ENCODE data around the gene VSTM5.
"Not testable (repeated sequence)": the region's sequence is repeated elsewhere in the genome, so short reads cannot be mapped to it uniquely, and the experiment has no call there.

Gene VSTM5

DNA sequence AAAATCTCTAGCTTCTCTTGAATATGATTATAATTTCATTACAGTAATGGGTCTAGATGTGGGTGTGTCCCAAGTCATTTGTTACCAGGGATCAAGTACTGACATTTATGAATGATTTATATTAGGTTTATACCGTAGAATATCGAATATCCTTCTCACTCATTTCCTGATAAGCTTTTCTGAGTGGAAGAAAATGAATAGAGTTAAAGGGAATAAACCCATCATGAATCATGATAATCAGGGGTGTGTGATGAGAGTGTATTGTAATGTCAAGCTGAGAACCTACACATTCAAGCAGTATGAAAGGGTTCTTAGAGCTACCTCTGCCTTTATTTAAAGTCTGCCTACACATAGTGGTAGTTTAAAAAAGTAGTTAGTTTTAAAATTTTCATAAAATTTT lies 49.1 kb downstream of the VSTM5 start:
- H3K4me3 ChIP-seq (ENCODE audit: low read depth, low read length): no peak overlapping the region

GRCh38 chr11:93796441-93797231 lies 53.8 kb downstream of the VSTM5 start:
- no peak overlapping the region for H3K4me3 ChIP-seq (ENCODE audit: low read depth, low read length)

DNA sequence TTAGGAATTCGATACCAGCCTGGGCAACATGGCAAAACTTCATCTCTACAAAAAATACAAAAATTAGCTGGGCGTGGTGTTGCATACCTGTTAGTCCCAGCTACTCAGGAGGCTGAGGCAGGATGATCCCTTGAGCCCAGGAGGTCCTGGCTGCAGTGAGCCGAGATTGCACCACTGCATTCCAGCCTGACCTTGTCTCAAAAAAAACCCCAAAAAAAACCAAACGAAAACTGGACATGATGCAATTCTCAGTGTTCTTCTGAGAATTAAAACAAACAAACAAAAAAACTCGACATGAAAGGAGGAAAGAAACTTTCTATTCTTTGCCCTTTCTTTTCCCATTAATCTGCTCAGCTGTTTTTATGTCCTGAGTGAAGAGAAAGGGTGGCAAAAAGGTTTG lies 58.9 kb downstream of the VSTM5 start:
- H3K4me3 ChIP-seq (ENCODE audit: low read depth, low read length): no peak overlapping the region

DNA sequence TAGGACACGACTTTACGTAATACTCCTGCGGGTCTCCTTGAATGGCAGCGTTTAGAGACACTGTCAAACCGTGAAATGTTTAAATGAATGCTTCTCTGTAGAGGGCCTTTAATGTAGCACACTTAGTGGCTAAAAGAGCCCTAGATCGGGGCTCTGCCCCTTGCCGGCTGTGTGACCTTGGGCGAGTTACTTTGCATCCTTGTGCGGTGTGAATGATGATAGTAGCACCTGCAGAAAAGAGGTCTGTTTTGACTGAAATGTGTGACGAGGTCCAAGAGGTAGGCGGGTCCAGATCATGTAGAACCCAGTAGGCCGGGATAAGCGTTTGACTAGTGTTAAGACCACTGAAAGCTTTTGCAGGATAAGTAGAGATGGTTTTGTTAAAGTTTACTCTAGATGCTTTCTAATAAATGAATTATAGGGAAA lies 65.5 kb downstream of the VSTM5 start:
- peak overlapping the region; percentile 98 for H3K4me3 ChIP-seq (ENCODE audit: low read depth, low read length)

GRCh38 chr11:93784145-93784934 lies 66.1 kb downstream of the VSTM5 start, which contains the start of gene MED17:
TSS of gene MED17 (plus strand) at chr11:93784282. CDS start at chr11:93784514, 232 bp downstream.
- H3K4me3 ChIP-seq (ENCODE audit: low read depth, low read length): peak within 1 kb of the TSS; percentile 98

DNA sequence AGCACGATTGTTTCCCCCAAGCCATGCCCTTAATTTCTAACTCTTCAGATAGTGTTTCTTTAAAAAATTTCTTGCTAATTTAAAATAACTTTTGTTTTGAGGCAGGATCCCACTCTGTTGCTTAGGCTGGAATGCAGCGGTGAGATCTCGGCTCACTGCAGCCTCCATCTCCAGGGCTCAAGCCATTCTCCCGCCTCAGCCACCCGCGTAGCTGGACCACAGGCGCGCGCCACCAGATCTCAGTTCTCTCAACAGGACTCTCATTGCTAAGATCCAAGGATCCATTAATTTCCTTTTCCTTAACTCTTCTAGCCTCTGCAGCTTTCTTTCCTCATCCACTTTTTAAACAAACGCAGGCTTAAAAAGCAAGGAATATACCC lies 66.7 kb downstream of the VSTM5 start:
- H3K4me3 ChIP-seq (ENCODE audit: low read depth, low read length): peak overlapping the region; percentile 98

- peak overlapping the region; percentile 98 for H3K4me3 ChIP-seq (ENCODE audit: low read depth, low read length)
Observed at GRCh38 chr11:93783362-93783761, 67.1 kb downstream of the VSTM5 start.

GRCh38 chr11:93775289-93775688 lies 75.1 kb downstream of the VSTM5 start:
- H3K4me3 ChIP-seq (ENCODE audit: low read depth, low read length): no peak overlapping the region

- not testable (repeated sequence) for H3K4me3 ChIP-seq (ENCODE audit: low read depth, low read length)
Observed at GRCh38 chr11:93774560-93774959, 75.9 kb downstream of the VSTM5 start.

- H3K4me3 ChIP-seq (ENCODE audit: low read depth, low read length): no peak overlapping the region
Observed at GRCh38 chr11:93773601-93774200, 76.7 kb downstream of the VSTM5 start.

DNA sequence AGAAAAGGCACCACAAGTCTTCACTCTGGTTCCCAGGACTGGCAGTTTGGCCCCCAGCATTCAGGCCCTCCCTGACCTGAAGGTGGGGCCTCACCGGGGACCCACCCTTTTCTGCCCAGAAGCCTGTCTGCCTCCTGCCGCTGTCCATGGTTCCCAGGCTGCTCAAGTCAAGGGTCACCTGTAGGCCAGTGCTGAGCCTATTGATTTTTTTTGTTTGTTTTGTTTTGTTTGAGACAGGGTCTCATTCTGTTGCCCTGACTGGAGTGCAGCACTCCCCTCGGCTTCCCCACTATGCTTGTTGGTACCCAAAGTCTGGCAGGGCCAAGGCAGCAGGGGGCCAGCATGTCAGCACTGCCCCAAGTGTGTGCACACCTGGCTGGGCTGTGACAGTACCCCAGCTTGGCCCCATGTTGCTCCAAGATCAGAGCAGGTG lies 77.4 kb downstream of the VSTM5 start:
- no peak overlapping the region for H3K4me3 ChIP-seq (ENCODE audit: low read depth, low read length)

GRCh38 chr11:93772123-93772522 lies 78.3 kb downstream of the VSTM5 start:
- H3K4me3 ChIP-seq (ENCODE audit: low read depth, low read length): no peak overlapping the region

DNA sequence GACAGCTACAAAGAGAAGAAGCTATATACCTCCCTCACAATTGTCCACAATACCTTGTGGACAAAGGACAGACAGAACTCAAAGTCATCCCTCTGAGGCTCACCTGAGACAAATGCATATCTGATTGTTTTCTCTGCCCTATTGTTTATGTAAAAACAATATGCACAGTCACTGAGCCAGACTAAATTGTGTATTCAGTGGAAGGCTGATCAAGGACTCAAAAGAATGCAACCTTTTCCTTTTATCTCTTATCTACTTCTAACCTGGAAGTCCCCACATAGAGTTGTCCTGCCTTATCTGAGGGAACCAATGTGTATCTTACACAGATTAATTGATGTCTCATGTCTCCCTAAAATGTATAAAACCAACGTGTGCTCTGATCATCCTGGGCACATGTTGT lies 80.3 kb downstream of the VSTM5 start:
- H3K4me3 ChIP-seq (ENCODE audit: low read depth, low read length): no peak overlapping the region
